HepG2 (cell line): Measurements from ENCODE around the gene MORC3. TPM values are rescaled to one million over a fixed set of nuclear protein-coding genes. Genes with fewer than 3 reads are reported as not detected.

Experiments
- ATRX ChIP-seq: sonication (generic); formaldehyde crosslinking; IDR thresholded peaks from 2 replicates; pipeline ENCODE4 v1.4.0; 2020; ENCODE audit warnings: missing genetic modification reagents, borderline replicate concordance
- CAMTA2 ChIP-seq: sonication (generic); formaldehyde crosslinking; IDR thresholded peaks from 2 replicates; pipeline ENCODE4 v1.4.0; 2020; ENCODE audit warnings: mild to moderate bottlenecking, missing genetic modification reagents, borderline replicate concordance
- CCAR2 ChIP-seq: fragments of 200-400 bp; formaldehyde crosslinking; optimal IDR thresholded peaks from 2 replicates; pipeline ENCODE3; 2018; ENCODE audit warnings: low read depth, mild to moderate bottlenecking, low read length, moderate library complexity
- FIP1L1 ChIP-seq: fragments of 200-400 bp; formaldehyde crosslinking; IDR thresholded peaks from 2 replicates; pipeline ENCODE4 v1.6.1; 2018; ENCODE audit warnings: low read depth, mild to moderate bottlenecking, low read length, moderate library complexity, borderline replicate concordance; ENCODE audit not compliant: insufficient read depth
- FOXK2 ChIP-seq: fragments of 450-650 bp; IDR thresholded peaks from 2 replicates; pipeline ENCODE4 v1.6.1; 2016
- HDAC1 ChIP-seq: sonication (generic); formaldehyde crosslinking; IDR thresholded peaks from 2 replicates; pipeline ENCODE4 v1.5.1; 2020; ENCODE audit warnings: mild to moderate bottlenecking, missing genetic modification reagents
- HOXA5 ChIP-seq: sonication (generic); formaldehyde crosslinking; IDR thresholded peaks from 2 replicates; pipeline ENCODE4 v1.4.0; 2020; ENCODE audit warnings: missing genetic modification reagents
- SATB2 ChIP-seq: sonication (generic); formaldehyde crosslinking; IDR thresholded peaks from 2 replicates; pipeline ENCODE4 v1.5.0; 2020; ENCODE audit warnings: missing genetic modification reagents
- SRF ChIP-seq: IDR thresholded peaks from 2 replicates; pipeline ENCODE4 v1.6.1; 2011; ENCODE audit warnings: mild to moderate bottlenecking, low read depth, low read length, moderate library complexity
- TGIF2 ChIP-seq: IDR thresholded peaks from 2 replicates; pipeline ENCODE4 v1.6.1; 2016; ENCODE audit warnings: control low read depth, missing compliant biosample characterization
- TRIM24 ChIP-seq: sonication (generic); formaldehyde crosslinking; IDR thresholded peaks from 2 replicates; pipeline ENCODE4 v1.8.0; 2022; ENCODE audit warnings: mild to moderate bottlenecking, missing genetic modification reagents
- ZMYM3 ChIP-seq: sonication (generic); formaldehyde crosslinking; IDR thresholded peaks from 2 replicates; pipeline ENCODE4 v1.5.1; 2020; ENCODE audit warnings: mild to moderate bottlenecking, missing genetic modification reagents
- ZNF510 ChIP-seq: sonication (generic); formaldehyde crosslinking; IDR thresholded peaks from 2 replicates; pipeline ENCODE4 v1.4.0; 2020; ENCODE audit warnings: low read depth, mild to moderate bottlenecking, missing genetic modification reagents
- ZNF552 ChIP-seq: sonication (generic); formaldehyde crosslinking; IDR thresholded peaks from 2 replicates; pipeline ENCODE4 v1.9.0; 2022; ENCODE audit warnings: missing genetic modification reagents, mild to moderate bottlenecking, borderline replicate concordance
- ZNF749 ChIP-seq: sonication (generic); formaldehyde crosslinking; IDR thresholded peaks from 2 replicates; pipeline ENCODE4 v1.8.0; 2022; ENCODE audit warnings: mild to moderate bottlenecking, missing genetic modification reagents, moderate library complexity, borderline replicate concordance
- polyA plus RNA-seq, 8 experiments: library from polyadenylated mRNA; depleted of rRNA in 3 of 8; stranded (reverse) in 7 of 8; unstranded in 1 of 8; fragments of >200 nt; fragmentation: Illumina TruSeq in 4 of 8; extraction: Trizol in 4 of 8; gene quantifications; 2 replicates each; pipeline versions ENCODE4 v1.2.1 to v1.2.3, GENCODE V29; 2011 to 2016; ENCODE audit warnings: low read depth in 4 of 8, missing spikeins in 1 of 8, mixed read lengths in 1 of 8; ENCODE audit not compliant: insufficient read depth in 1 of 8
- total RNA-seq, 5 experiments: library from RNA; depleted of rRNA; stranded (reverse); fragments of >200 nt; fragmentation: Illumina TruSeq; extraction: Trizol; gene quantifications; 2 replicates each; pipeline ENCODE4 v1.2.3, GENCODE V29; 2016; ENCODE audit warnings: low read depth in 1 of 5
- TF ChIP-seq, protein P1 (sequence below): IDR thresholded peaks from 2 replicates; pipeline ENCODE4 v1.6.1; 2012; ENCODE audit warnings: low read length, improper control_type of control experiment
- TF ChIP-seq, protein P2 (sequence below): sonication (generic); formaldehyde crosslinking; IDR thresholded peaks from 2 replicates; pipeline ENCODE4 v1.8.0; 2022; ENCODE audit warnings: mild to moderate bottlenecking, missing genetic modification reagents, borderline replicate concordance
- TF ChIP-seq, protein P3 (sequence below): sonication (generic); formaldehyde crosslinking; IDR thresholded peaks from 2 replicates; pipeline ENCODE4 v1.4.0; 2020; ENCODE audit warnings: missing genetic modification reagents
- TF ChIP-seq, protein P4 (sequence below): sonication (generic); formaldehyde crosslinking; IDR thresholded peaks from 2 replicates; pipeline ENCODE4 v1.4.0; 2020; ENCODE audit warnings: mild to moderate bottlenecking, low read depth, missing genetic modification reagents
- TF ChIP-seq, protein P5 (sequence below): sonication (generic); formaldehyde crosslinking; IDR thresholded peaks from 2 replicates; pipeline ENCODE4 v1.8.0; 2022; ENCODE audit warnings: missing genetic modification reagents, mild to moderate bottlenecking, borderline replicate concordance

MORC3 gene
- total and polyA plus RNA-seq, 2 of the 13 experiments (the other 11 are each of a cell fraction or from before 2014, with no cell fraction given) = 12.9 to 19.5 TPM

DNA sequence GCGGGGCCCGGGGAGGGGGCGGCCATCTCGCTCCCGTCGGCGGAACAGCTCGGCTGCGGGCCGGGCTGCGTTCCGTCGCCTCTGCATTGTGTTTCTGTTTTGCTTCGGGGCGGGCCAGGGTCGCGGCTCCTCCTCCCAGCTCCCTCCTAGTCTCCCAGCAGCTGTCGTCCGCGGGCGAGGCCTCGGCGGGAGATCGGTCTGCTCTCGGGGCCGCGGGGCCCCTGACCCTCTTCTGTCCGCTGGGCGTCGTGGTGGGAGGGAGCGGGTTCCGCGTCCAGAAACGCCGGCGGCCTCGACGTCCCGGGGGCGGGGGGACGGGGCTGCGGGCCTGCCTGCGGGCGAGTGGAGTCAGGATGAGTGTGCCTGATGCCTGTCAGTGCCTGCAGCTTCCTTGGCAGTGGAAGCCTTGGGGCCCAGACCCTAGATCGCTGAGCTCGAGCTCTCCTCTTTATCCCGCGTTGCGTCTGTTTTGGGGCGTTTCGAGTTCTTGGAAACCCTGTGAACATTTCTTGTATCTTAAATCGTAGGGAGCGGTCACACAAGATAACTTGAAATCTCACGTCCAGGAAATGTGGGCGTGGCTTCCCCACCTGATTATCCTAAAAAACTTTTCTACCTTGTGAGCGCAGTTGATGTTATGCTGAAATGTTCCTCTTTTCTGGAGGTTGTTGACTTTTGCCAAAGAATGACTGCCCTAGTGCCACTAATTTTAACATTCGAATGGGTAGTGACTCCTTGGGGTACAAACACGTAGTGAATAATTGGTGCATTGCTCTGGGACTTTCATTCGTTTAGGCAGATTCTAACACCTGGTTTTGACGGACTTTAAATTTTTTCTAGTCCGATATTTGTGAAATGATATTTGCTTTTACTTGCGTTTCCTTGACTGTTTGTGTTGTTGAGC lies 676 bp downstream of the MORC3 start (continued):
- TF ChIP-seq, protein P1, sequence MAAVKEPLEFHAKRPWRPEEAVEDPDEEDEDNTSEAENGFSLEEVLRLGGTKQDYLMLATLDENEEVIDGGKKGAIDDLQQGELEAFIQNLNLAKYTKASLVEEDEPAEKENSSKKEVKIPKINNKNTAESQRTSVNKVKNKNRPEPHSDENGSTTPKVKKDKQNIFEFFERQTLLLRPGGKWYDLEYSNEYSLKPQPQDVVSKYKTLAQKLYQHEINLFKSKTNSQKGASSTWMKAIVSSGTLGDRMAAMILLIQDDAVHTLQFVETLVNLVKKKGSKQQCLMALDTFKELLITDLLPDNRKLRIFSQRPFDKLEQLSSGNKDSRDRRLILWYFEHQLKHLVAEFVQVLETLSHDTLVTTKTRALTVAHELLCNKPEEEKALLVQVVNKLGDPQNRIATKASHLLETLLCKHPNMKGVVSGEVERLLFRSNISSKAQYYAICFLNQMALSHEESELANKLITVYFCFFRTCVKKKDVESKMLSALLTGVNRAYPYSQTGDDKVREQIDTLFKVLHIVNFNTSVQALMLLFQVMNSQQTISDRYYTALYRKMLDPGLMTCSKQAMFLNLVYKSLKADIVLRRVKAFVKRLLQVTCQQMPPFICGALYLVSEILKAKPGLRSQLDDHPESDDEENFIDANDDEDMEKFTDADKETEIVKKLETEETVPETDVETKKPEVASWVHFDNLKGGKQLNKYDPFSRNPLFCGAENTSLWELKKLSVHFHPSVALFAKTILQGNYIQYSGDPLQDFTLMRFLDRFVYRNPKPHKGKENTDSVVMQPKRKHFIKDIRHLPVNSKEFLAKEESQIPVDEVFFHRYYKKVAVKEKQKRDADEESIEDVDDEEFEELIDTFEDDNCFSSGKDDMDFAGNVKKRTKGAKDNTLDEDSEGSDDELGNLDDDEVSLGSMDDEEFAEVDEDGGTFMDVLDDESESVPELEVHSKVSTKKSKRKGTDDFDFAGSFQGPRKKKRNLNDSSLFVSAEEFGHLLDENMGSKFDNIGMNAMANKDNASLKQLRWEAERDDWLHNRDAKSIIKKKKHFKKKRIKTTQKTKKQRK = no peak
- TF ChIP-seq HOXA5 (CRISPR knock-in tag) (no peak), CCAR2 (no peak), TRIM24 (CRISPR knock-in tag) (no peak), ZNF552 (no peak), SRF (no peak), TGIF2 (peak; percentile 16; the same call in 1 of the 2 replicates), FOXK2 (no peak), FIP1L1 (no peak), CAMTA2 (no peak), HDAC1 (CRISPR knock-in tag) (no peak; the same call in 1 of the 2 replicates), ZMYM3 (no peak), SATB2 (CRISPR knock-in tag) (no peak), ZNF749 (CRISPR knock-in tag) (peak; percentile 20; the same call in 1 of the 2 replicates), ZNF510 (CRISPR knock-in tag) (no peak), ATRX (CRISPR knock-in tag) (no peak)
- TF ChIP-seq, protein P2, sequence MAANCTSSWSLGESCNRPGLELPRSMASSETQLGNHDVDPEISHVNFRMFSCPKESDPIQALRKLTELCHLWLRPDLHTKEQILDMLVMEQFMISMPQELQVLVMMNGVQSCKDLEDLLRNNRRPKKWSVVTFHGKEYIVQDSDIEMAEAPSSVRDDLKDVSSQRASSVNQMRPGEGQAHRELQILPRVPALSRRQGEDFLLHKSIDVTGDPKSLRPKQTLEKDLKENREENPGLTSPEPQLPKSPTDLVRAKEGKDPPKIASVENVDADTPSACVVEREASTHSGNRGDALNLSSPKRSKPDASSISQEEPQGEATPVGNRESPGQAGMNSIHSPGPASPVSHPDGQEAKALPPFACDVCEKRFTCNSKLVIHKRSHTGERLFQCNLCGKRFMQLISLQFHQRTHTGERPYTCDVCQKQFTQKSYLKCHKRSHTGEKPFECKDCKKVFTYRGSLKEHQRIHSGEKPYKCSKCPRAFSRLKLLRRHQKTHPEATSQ (CRISPR knock-in tag) = no peak
- TF ChIP-seq, protein P3, sequence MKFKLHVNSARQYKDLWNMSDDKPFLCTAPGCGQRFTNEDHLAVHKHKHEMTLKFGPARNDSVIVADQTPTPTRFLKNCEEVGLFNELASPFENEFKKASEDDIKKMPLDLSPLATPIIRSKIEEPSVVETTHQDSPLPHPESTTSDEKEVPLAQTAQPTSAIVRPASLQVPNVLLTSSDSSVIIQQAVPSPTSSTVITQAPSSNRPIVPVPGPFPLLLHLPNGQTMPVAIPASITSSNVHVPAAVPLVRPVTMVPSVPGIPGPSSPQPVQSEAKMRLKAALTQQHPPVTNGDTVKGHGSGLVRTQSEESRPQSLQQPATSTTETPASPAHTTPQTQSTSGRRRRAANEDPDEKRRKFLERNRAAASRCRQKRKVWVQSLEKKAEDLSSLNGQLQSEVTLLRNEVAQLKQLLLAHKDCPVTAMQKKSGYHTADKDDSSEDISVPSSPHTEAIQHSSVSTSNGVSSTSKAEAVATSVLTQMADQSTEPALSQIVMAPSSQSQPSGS (CRISPR knock-in tag) = no peak
- TF ChIP-seq, protein P4, sequence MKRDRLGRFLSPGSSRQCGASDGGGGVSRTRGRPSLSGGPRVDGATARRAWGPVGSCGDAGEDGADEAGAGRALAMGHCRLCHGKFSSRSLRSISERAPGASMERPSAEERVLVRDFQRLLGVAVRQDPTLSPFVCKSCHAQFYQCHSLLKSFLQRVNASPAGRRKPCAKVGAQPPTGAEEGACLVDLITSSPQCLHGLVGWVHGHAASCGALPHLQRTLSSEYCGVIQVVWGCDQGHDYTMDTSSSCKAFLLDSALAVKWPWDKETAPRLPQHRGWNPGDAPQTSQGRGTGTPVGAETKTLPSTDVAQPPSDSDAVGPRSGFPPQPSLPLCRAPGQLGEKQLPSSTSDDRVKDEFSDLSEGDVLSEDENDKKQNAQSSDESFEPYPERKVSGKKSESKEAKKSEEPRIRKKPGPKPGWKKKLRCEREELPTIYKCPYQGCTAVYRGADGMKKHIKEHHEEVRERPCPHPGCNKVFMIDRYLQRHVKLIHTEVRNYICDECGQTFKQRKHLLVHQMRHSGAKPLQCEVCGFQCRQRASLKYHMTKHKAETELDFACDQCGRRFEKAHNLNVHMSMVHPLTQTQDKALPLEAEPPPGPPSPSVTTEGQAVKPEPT = no peak
- TF ChIP-seq, protein P5, sequence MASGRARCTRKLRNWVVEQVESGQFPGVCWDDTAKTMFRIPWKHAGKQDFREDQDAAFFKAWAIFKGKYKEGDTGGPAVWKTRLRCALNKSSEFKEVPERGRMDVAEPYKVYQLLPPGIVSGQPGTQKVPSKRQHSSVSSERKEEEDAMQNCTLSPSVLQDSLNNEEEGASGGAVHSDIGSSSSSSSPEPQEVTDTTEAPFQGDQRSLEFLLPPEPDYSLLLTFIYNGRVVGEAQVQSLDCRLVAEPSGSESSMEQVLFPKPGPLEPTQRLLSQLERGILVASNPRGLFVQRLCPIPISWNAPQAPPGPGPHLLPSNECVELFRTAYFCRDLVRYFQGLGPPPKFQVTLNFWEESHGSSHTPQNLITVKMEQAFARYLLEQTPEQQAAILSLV (CRISPR knock-in tag) = no peak
